HG02623 (cell line): Measurements from ENCODE around the gene PIGH.
A peak's percentile ranks its signal among the peaks of the same experiment; 100 is the strongest.
"Not testable (repeated sequence)": the region's sequence is repeated elsewhere in the genome, so short reads cannot be mapped to it uniquely, and the experiment has no call there.

Experiments used
- ATAC-seq: cut with Tn5 transposase; IDR thresholded peaks from one replicate; pipeline ENCODE4 v1.9.1; 2021; ENCODE audit warnings: moderate library complexity; ENCODE audit not compliant: unreplicated experiment

PIGH gene

GRCh38 chr14:67599698-67600561 lies at the start of gene PIGH:
PIGH (minus strand) TSS chr14:67600268; CDS start chr14:67600203, 65 bp downstream.
- ATAC-seq: peak; percentile 81

GRCh38 chr14:67646131-67646530 lies 46.1 kb upstream of the PIGH start:
- no peak for ATAC-seq

- no peak for ATAC-seq
These were observed 45.3 kb upstream of the PIGH start for GRCh38 chr14:67645414-67645813.

- no peak for ATAC-seq
These were observed 44.4 kb upstream of the PIGH start for GRCh38 chr14:67644428-67644827.

- ATAC-seq: no peak
These were observed 43.6 kb upstream of the PIGH start for GRCh38 chr14:67643713-67644112.

GRCh38 chr14:67641902-67642749 lies 42.1 kb upstream of the PIGH start:
- ATAC-seq: no peak

- no peak for ATAC-seq
These were observed 41.4 kb upstream of the PIGH start for GRCh38 chr14:67641480-67641879.

GRCh38 chr14:67638642-67639041 lies 38.6 kb upstream of the PIGH start:
- no peak for ATAC-seq

- ATAC-seq: no peak
These were observed 36.4 kb upstream of the PIGH start for GRCh38 chr14:67636361-67636919.

- no peak for ATAC-seq
These were observed 33.5 kb upstream of the PIGH start for GRCh38 chr14:67633451-67634147.

- no peak for ATAC-seq
These were observed 30.9 kb upstream of the PIGH start for GRCh38 chr14:67630938-67631337.

GRCh38 chr14:67630186-67630585 lies 30.1 kb upstream of the PIGH start:
- no peak for ATAC-seq

- ATAC-seq: no peak
These were observed 27.5 kb upstream of the PIGH start for GRCh38 chr14:67627519-67627918.

- not testable (repeated sequence) for ATAC-seq
These were observed 26.1 kb upstream of the PIGH start for GRCh38 chr14:67626131-67626530.

- ATAC-seq: no peak
These were observed 23.0 kb upstream of the PIGH start for GRCh38 chr14:67623114-67623513.

- ATAC-seq: no peak
These were observed 22.6 kb upstream of the PIGH start for GRCh38 chr14:67622675-67623074.

GRCh38 chr14:67620217-67620785 lies 20.2 kb upstream of the PIGH start:
- no peak for ATAC-seq

- ATAC-seq: peak; percentile 94
These were observed 19.6 kb upstream of the PIGH start, which contains the start of gene ARG2 for GRCh38 chr14:67619446-67620216. ARG2 (plus strand) TSS chr14:67619920; CDS start chr14:67619978, 58 bp downstream.

- ATAC-seq: no peak
These were observed 18.6 kb upstream of the PIGH start for GRCh38 chr14:67618617-67619063.

GRCh38 chr14:67610491-67610890 lies 10.4 kb upstream of the PIGH start:
- no peak for ATAC-seq
